Measurements from ENCODE around the gene PCSK6. TPM values are rescaled to one million over a fixed set of nuclear protein-coding genes. Genes with fewer than 3 reads are reported as not detected.

Gene PCSK6
- total RNA-seq, 1 donor from 2014 or later, result 1.3 TPM

DNA sequence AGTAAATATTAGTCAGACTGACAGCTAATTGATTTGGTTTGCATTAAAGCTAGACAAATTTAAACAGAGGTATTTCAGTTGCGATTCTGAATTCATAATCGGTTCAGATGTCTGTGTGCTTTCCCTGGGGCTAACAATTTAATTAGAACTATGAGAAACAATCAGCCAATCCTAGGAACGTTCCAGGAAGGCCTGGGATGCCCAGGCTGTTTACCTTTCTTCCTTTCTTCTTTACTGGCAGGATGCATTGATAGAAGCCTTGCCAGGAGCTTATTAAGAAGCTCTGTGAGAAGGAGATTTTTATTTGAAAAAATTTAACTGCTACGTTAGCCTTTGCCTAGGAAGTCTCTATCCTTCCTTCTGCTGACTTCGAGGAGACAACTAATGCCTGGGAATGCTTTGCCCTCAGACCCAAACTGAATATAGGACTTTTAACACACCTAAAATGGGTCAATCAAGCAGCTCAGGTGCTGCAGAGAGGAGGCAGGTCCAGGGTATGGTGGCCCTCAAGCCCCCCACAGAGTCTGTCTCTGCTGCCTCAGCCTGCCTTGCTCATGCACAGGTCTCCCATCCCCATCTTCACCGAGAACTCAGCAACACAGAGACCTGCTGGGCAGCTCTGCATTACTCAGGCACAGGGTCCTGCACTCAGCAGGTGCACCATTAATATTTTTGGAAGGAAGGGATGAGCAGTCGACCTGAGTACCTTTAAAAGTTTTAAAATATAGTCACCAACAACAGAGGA, 48.5 kb downstream of the PCSK6 start:
- H3K36me3 Mint-ChIP-seq (ENCODE audit: low read depth, unreplicated experiment), result peaks cover 2% of the 10 kb centered on the region
- H3K4me2 ChIP-seq (ENCODE audit: low read length), result no peak overlapping the region
- TF ChIP-seq, protein P1, sequence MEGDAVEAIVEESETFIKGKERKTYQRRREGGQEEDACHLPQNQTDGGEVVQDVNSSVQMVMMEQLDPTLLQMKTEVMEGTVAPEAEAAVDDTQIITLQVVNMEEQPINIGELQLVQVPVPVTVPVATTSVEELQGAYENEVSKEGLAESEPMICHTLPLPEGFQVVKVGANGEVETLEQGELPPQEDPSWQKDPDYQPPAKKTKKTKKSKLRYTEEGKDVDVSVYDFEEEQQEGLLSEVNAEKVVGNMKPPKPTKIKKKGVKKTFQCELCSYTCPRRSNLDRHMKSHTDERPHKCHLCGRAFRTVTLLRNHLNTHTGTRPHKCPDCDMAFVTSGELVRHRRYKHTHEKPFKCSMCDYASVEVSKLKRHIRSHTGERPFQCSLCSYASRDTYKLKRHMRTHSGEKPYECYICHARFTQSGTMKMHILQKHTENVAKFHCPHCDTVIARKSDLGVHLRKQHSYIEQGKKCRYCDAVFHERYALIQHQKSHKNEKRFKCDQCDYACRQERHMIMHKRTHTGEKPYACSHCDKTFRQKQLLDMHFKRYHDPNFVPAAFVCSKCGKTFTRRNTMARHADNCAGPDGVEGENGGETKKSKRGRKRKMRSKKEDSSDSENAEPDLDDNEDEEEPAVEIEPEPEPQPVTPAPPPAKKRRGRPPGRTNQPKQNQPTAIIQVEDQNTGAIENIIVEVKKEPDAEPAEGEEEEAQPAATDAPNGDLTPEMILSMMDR (IDR thresholded peaks at IDR 0.05; ENCODE audit: insufficient read depth, low read depth, low read length), result no peak
- TF ChIP-seq EZH2 (IDR thresholded peaks at IDR 0.05; ENCODE audit: insufficient read depth, low read length), result no peak
- H3K36me3 ChIP-seq (ENCODE audit: insufficient read depth, low read length), result no peaks in the 10 kb centered on the region
- H3K4me3 Mint-ChIP-seq (ENCODE audit: unreplicated experiment), result no peak overlapping the region
- peaks cover 2% of the 10 kb centered on the region for H3K27me3 ChIP-seq (ENCODE audit: insufficient read depth, low read length)
- H3K9ac ChIP-seq (ENCODE audit: low read length), result no peak overlapping the region
- no peaks in the 10 kb centered on the region for H3K9me3 Mint-ChIP-seq (ENCODE audit: unreplicated experiment)
- peaks cover 7% of the 10 kb centered on the region for H3K4me1 ChIP-seq (ENCODE audit: insufficient read depth, low read length)
- H3K4me1 Mint-ChIP-seq (ENCODE audit: low read depth, unreplicated experiment), result no peaks in the 10 kb centered on the region
- DNase-seq (ENCODE audit: low read depth), result no peak
- FAIRE-seq, result no peak
- no peak overlapping the region for H3K27ac Mint-ChIP-seq (ENCODE audit: unreplicated experiment)
- no peaks in the 10 kb centered on the region for H4K20me1 ChIP-seq (ENCODE audit: insufficient read depth, low read length)
- H3K27me3 Mint-ChIP-seq (ENCODE audit: low read depth, unreplicated experiment), result peaks cover 9% of the 10 kb centered on the region
- H3K9me3 ChIP-seq (ENCODE audit: insufficient read depth, low read depth, low read length), result no peaks in the 10 kb centered on the region
- no peak overlapping the region for H3K4me3 ChIP-seq (ENCODE audit: insufficient read depth, low read depth, low read length)
- no peak overlapping the region for H3K27ac ChIP-seq (ENCODE audit: low read depth, low read length)
- H2AFZ ChIP-seq (ENCODE audit: low read depth, low read length), result no peak overlapping the region
- no peaks in the 10 kb centered on the region for H3K79me2 ChIP-seq (ENCODE audit: insufficient read depth, low read length)

DNA sequence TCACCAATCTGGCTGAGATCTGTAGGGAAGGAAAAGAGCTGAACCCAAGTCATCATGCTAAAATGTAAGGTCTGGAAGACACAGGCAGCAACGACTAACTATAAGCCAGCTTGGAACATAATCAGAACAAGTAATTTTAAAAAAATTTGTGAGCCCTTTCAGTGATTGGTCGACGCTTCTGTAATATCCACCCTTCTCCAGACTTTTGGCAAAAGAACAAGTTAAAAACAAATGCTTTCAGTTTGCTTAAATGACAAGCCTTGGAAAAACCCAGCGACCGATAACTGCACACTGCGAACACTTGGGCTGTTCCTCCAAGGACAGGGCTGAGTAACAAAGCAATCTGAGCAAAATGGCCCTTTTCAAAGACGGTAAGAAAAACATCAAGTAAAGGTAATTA, 49.6 kb downstream of the PCSK6 start:
- H3K4me2 ChIP-seq (ENCODE audit: low read length), result peak overlapping the region; percentile 68
- H4K20me1 ChIP-seq (ENCODE audit: insufficient read depth, low read length), result no peaks in the 10 kb centered on the region
- H3K27me3 Mint-ChIP-seq (ENCODE audit: low read depth, unreplicated experiment), result peaks cover 20% of the 10 kb centered on the region
- H3K4me3 ChIP-seq (ENCODE audit: insufficient read depth, low read depth, low read length), result peak overlapping the region; percentile 33
- H3K36me3 Mint-ChIP-seq (ENCODE audit: low read depth, unreplicated experiment), result peaks cover 2% of the 10 kb centered on the region
- H3K9me3 ChIP-seq (ENCODE audit: insufficient read depth, low read depth, low read length), result no peaks in the 10 kb centered on the region
- no peaks in the 10 kb centered on the region for H3K79me2 ChIP-seq (ENCODE audit: insufficient read depth, low read length)
- no peak overlapping the region for H3K4me3 Mint-ChIP-seq (ENCODE audit: unreplicated experiment)
- peaks cover 2% of the 10 kb centered on the region for H3K27me3 ChIP-seq (ENCODE audit: insufficient read depth, low read length)
- H3K9ac ChIP-seq (ENCODE audit: low read length), result no peak overlapping the region
- H3K27ac Mint-ChIP-seq (ENCODE audit: unreplicated experiment), result no peak overlapping the region
- FAIRE-seq, result no peak
- DNase-seq (ENCODE audit: low read depth), result peak; percentile 17
- TF ChIP-seq, protein P1 (IDR thresholded peaks at IDR 0.05; ENCODE audit: insufficient read depth, low read depth, low read length), result no peak
- no peak for TF ChIP-seq EZH2 (IDR thresholded peaks at IDR 0.05; ENCODE audit: insufficient read depth, low read length)
- no peaks in the 10 kb centered on the region for H3K36me3 ChIP-seq (ENCODE audit: insufficient read depth, low read length)
- no peak overlapping the region for H3K27ac ChIP-seq (ENCODE audit: low read depth, low read length)
- H3K4me1 Mint-ChIP-seq (ENCODE audit: low read depth, unreplicated experiment), result no peaks in the 10 kb centered on the region
- H3K4me1 ChIP-seq (ENCODE audit: insufficient read depth, low read length), result peaks cover 4% of the 10 kb centered on the region
- peak overlapping the region; percentile 35 for H2AFZ ChIP-seq (ENCODE audit: low read depth, low read length)
- H3K9me3 Mint-ChIP-seq (ENCODE audit: unreplicated experiment), result no peaks in the 10 kb centered on the region

DNA sequence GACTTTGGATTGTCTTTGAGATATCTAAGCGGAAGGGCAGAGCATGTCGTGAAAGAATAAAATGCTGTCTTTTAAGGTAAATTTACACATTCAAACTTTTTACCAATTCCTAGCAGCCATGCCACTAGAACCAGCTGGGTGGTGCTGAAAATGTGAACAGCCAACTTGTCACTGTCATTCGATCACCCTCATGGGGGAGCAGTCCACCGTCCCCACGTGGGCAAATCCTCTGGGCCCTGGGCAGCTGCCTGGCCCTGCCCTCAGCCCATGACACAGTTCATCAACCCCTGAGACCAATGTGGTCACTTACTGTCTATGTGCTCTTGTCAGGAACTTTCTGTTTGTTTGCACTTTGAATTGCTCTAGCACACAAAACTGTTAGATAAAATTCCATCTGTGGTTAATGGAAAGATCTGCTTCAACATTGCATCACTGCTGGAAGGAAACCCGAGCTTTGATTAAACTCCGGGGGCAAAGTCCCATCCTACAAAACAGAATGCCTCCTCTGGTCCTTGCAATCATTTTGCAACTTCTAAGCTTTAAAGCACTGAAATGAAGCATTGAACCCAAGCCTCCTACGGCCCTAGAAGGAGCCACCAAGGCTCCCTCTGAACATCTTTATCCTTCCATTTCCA, 50.1 kb downstream of the PCSK6 start:
- H3K4me3 ChIP-seq (ENCODE audit: insufficient read depth, low read depth, low read length), result no peak overlapping the region
- H3K36me3 ChIP-seq (ENCODE audit: insufficient read depth, low read length), result no peaks in the 10 kb centered on the region
- Mint-ChIP-seq H3K27me3 (ENCODE audit: low read depth, unreplicated experiment) (peaks cover 25% of the 10 kb centered on the region), H3K9me3 (ENCODE audit: unreplicated experiment) (no peaks in the 10 kb centered on the region), H3K27ac (ENCODE audit: unreplicated experiment) (no peak overlapping the region), H3K4me1 (ENCODE audit: low read depth, unreplicated experiment) (no peaks in the 10 kb centered on the region), H3K36me3 (ENCODE audit: low read depth, unreplicated experiment) (peaks cover 2% of the 10 kb centered on the region), H3K4me3 (ENCODE audit: unreplicated experiment) (no peak overlapping the region)
- no peaks in the 10 kb centered on the region for H3K9me3 ChIP-seq (ENCODE audit: insufficient read depth, low read depth, low read length)
- H2AFZ ChIP-seq (ENCODE audit: low read depth, low read length), result peak overlapping the region; percentile 35
- no peaks in the 10 kb centered on the region for H4K20me1 ChIP-seq (ENCODE audit: insufficient read depth, low read length)
- peaks cover 2% of the 10 kb centered on the region for H3K27me3 ChIP-seq (ENCODE audit: insufficient read depth, low read length)
- peaks cover 4% of the 10 kb centered on the region for H3K4me1 ChIP-seq (ENCODE audit: insufficient read depth, low read length)
- H3K4me2 ChIP-seq (ENCODE audit: low read length), result peak overlapping the region; percentile 68
- FAIRE-seq (no peak), DNase-seq (ENCODE audit: low read depth) (peak; percentile 17)
- no peak overlapping the region for H3K9ac ChIP-seq (ENCODE audit: low read length)
- TF ChIP-seq, protein P1 (IDR thresholded peaks at IDR 0.05; ENCODE audit: insufficient read depth, low read depth, low read length), result no peak
- TF ChIP-seq EZH2 (IDR thresholded peaks at IDR 0.05; ENCODE audit: insufficient read depth, low read length), result no peak
- H3K27ac ChIP-seq (ENCODE audit: low read depth, low read length), result no peak overlapping the region
- no peaks in the 10 kb centered on the region for H3K79me2 ChIP-seq (ENCODE audit: insufficient read depth, low read length)
